ENCODE measurements around the gene TRIM61. TPM values are rescaled to one million over a fixed set of nuclear protein-coding genes. Genes with fewer than 3 reads are reported as not detected.

Gene TRIM61
- total and polyA plus RNA-seq, 9 of the 15 experiments (the other 6 are each of a cell fraction or from before 2014, with no cell fraction given): 0.07 to 0.92 (median 0.42) TPM

DNA sequence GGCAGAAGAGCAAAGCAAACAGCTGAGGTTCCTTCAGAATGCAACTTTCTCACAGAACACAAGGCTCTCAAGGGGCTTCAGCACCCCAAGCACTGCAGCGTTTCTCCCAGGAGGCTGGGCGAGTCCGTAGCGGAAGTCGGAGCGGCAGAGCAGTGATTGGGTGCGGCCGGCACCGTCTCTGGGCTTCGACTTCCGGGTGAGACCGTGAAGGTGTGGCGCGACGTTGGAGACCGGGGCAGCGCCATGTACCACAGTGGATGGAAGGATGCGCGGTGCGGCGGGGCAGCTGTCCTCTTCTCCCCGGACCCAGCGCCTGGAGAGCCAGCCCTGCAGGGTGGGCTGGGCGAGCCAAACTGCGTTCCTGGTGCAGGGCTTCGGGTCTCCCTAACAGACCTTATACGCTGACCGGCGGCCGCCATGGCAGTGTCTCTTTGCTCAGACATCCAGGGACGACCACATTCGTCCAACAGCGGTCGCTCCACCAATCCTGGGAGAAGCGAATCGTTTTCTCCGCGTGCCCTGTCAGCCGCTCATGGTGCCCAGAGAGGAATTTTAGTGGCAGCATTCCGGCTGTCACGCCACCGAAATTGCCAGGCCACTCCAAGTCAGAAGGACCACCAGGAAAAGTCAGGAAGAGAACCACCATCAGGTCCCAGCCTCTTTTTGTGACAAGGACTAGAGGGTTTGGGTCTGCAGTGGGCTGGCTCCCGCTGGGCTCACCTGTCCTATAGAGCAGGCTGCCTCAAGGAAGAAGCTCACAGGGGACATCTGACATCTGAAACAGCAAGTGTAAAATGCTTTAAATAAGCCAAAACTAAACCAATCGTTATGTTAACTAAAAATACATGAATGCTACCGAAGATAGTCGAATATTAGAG, 20.5 kb downstream of the TRIM61 start (continued):
- TF ChIP-seq KAT2B (IDR thresholded peaks at IDR 0.05; ENCODE audit: low read depth, low read length): no peak
- no peak for TF ChIP-seq SETDB1 (IDR thresholded peaks at IDR 0.05; ENCODE audit: low read length)
- no peak for TF ChIP-seq SP2 (IDR thresholded peaks at IDR 0.05; ENCODE audit: extremely low read depth, low read depth, low read length, poor library complexity, severe bottlenecking)
- no peak for TF ChIP-seq TAF1 (IDR thresholded peaks at IDR 0.05; ENCODE audit: control insufficient read depth, extremely low read depth, insufficient read depth, low read length, severe bottlenecking)
- no peak for TF ChIP-seq JUN (IDR thresholded peaks at IDR 0.05; ENCODE audit: borderline replicate concordance, low read depth, low read length)
- TF ChIP-seq JUN (CRISPR knock-in tag; IDR thresholded peaks at IDR 0.05; ENCODE audit: borderline replicate concordance): no peak
- TF ChIP-seq L3MBTL2 (IDR thresholded peaks at IDR 0.05): peak; percentile 74
- TF ChIP-seq ZNF830 (CRISPR knock-in tag; IDR thresholded peaks at IDR 0.05): no peak
- TF ChIP-seq ZNF77 (CRISPR knock-in tag; IDR thresholded peaks at IDR 0.05): no peak
- TF ChIP-seq, protein P1, sequence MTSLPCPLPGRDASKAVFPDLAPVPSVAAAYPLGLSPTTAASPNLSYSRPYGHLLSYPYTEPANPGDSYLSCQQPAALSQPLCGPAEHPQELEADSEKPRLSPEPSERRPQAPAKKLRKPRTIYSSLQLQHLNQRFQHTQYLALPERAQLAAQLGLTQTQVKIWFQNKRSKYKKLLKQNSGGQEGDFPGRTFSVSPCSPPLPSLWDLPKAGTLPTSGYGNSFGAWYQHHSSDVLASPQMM (CRISPR knock-in tag; IDR thresholded peaks at IDR 0.05): no peak
- TF ChIP-seq, protein P2, sequence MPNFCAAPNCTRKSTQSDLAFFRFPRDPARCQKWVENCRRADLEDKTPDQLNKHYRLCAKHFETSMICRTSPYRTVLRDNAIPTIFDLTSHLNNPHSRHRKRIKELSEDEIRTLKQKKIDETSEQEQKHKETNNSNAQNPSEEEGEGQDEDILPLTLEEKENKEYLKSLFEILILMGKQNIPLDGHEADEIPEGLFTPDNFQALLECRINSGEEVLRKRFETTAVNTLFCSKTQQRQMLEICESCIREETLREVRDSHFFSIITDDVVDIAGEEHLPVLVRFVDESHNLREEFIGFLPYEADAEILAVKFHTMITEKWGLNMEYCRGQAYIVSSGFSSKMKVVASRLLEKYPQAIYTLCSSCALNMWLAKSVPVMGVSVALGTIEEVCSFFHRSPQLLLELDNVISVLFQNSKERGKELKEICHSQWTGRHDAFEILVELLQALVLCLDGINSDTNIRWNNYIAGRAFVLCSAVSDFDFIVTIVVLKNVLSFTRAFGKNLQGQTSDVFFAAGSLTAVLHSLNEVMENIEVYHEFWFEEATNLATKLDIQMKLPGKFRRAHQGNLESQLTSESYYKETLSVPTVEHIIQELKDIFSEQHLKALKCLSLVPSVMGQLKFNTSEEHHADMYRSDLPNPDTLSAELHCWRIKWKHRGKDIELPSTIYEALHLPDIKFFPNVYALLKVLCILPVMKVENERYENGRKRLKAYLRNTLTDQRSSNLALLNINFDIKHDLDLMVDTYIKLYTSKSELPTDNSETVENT (CRISPR knock-in tag; IDR thresholded peaks at IDR 0.05): no peak
- peak; percentile 60; the same call in 1 of the 2 replicates for TF ChIP-seq CTBP1 (IDR thresholded peaks at IDR 0.05; ENCODE audit: borderline replicate concordance)
- peak; percentile 54; the same call in 1 of the 2 replicates for TF ChIP-seq CBX1 (IDR thresholded peaks at IDR 0.05; ENCODE audit: low read depth)
- TF ChIP-seq EP400 (IDR thresholded peaks at IDR 0.05): no peak
- no peak for TF ChIP-seq ARID1B (IDR thresholded peaks at IDR 0.05)
- TF ChIP-seq MTA3 (IDR thresholded peaks at IDR 0.05; ENCODE audit: borderline replicate concordance): no peak
- no peak for TF ChIP-seq KLF6 (CRISPR knock-in tag; IDR thresholded peaks at IDR 0.05; ENCODE audit: borderline replicate concordance)
- TF ChIP-seq POLR2A (conservative IDR thresholded peaks at IDR 0.05): no peak
- TF ChIP-seq ZNF263 (CRISPR knock-in tag; IDR thresholded peaks at IDR 0.05; ENCODE audit: borderline replicate concordance): 0 out of 2 replicates have a peak, but pooled peaks have one; percentile 17
- TF ChIP-seq ATF1 (CRISPR knock-in tag; IDR thresholded peaks at IDR 0.05): no peak
- TF ChIP-seq ATF1 (tag; IDR thresholded peaks at IDR 0.05): peak; percentile 39

All from K562 (cell line).